Psoas muscle (tissue), 8 donors: ENCODE data around the gene EYS. TPM values are rescaled to one million over a fixed set of nuclear protein-coding genes. Genes with fewer than 3 reads are reported as not detected.

ENCODE experiments used
- ATAC-seq, 4 donors: fragments of 200-7000 bp; cut with Tn5 transposase; one replicate each; pipeline ENCODE4 v1.9.1; 2020; ENCODE audit warnings: moderate library complexity in 3 of 4, mild to moderate bottlenecking in 2 of 4
- DNase-seq, 2 donors: peaks; one replicate each; pipeline ENCODE4 v3.0.0-alpha.2; 2020
- H3K27ac ChIP-seq: fragments of 200-600 bp; one replicate; pipeline ENCODE4 v1.8.0; 2022
- H3K27me3 ChIP-seq, 3 donors: fragments of 200-600 bp in 1 of 3; one replicate each; pipeline versions ENCODE4 v1.6.1 to v1.8.0; 2013 to 2022; ENCODE audit warnings: low read length in 2 of 3, mild to moderate bottlenecking in 2 of 3, moderate library complexity in 1 of 3; ENCODE audit not compliant: insufficient read depth in 3 of 3
- H3K36me3 ChIP-seq, 2 donors: fragments of 200-600 bp in 1 of 2; one replicate each; pipeline versions ENCODE4 v1.6.1 to v1.8.0; 2013 to 2022; ENCODE audit warnings: low read depth in 1 of 2, mild to moderate bottlenecking in 1 of 2, moderate library complexity in 1 of 2; ENCODE audit not compliant: insufficient read depth in 1 of 2
- H3K4me1 ChIP-seq: fragments of 200-600 bp; one replicate; pipeline ENCODE4 v1.8.0; 2022
- H3K4me3 ChIP-seq: fragments of 200-600 bp; one replicate; pipeline ENCODE4 v1.8.0; 2022; ENCODE audit warnings: mild to moderate bottlenecking
- H3K9me3 ChIP-seq: fragments of 200-600 bp; one replicate; pipeline ENCODE4 v1.8.0; 2022
- WGBS, 3 donors: extraction: QIAGEN DNeasy Blood & Tissue Kit; methylation state at CpG; one replicate each; pipeline versions ENCODE4 v1.1.6 to v1.1.7; 2013; 5-methylcytosine and 5-hydroxymethylcytosine counted together
- intact Hi-C, 2 donors: fragments of 100-400 bp; cut with DNase I; formaldehyde crosslinking; loops; one replicate each; pipeline versions ENCODE4 v1.11.0 to v1.14.2; 2022
- polyA plus RNA-seq, 3 donors: library from polyadenylated mRNA; stranded (reverse); fragments of 200-250 nt; gene quantifications; one replicate each; pipeline ENCODE4 v1.2.3, GENCODE V29; 2013
- total RNA-seq, 4 donors: library from RNA; stranded (reverse); fragmentation: NEBNext Ultra II Directional in 2 of 4; extraction: Animal tissue kit (Norgen Biotek cat#: 25700) in 2 of 4; gene quantifications; one replicate each; pipeline versions ENCODE4 v1.2.1 to v1.2.4, GENCODE V29; 2021 to 2023
- TF ChIP-seq, protein P1 (sequence below): fragments of 200-600 bp; IDR thresholded peaks from one replicate; pipeline ENCODE4 v1.8.0; 2022; ENCODE audit warnings: antibody characterized with exemption
- donor health status: healthy with polysubstance abuse.
- donor health status: DM: no; HTN: no; CAD: no; lungs with moderate emphysema.
- donor health status: Bipolar disorder and iron deficiency.
- donor health status: healthy.
- donor health status: DM: yes; HTN: yes; CAD: no.
- donor health status: DM: no; HTN: no; CAD: no.
- donor health status: DM: no; HTN: no; CAD: no.
- donor health status: DM: yes; HTN: yes; CAD: no.

Gene EYS
- total and polyA plus RNA-seq, 7 donors, result under 0.01 TPM; not detected in 6

DNA sequence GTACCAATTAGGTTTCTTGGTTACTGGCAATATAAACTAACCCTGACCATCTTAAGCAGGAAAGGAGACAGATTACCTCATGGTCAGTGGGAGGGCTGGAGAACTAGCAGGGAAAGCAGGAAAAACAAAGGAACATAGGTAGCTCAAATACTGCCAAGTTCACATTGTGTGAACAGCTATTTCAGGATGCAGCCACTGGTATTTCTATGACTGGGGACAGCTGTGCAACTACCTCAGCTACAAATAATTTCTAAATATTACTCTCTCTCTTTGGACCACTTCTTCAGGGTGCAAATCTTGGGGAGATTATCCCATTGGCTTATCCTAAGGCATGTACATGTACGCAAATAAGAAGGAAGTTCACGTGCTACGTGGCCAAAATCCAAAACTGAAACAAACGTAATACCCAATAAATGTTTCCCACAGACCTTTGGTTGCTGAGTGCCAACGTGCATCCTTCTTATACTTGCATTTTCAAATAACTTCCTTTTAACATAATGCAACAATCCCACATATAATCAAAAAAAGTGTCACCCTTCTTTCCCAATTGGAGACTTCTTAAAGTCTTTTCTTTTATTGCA lies 1890.5 kb downstream of the EYS start:
- no peaks in the 10 kb centered on the region for H3K9me3 ChIP-seq
- H3K4me3 ChIP-seq, result no peak overlapping the region
- H3K36me3 ChIP-seq, result no peaks in the 10 kb centered on the region
- no peaks in the 10 kb centered on the region for H3K4me1 ChIP-seq
- WGBS, 3 donors, result 52 to 61% (median 53%) methylated on average over 5 of the region's 5 CpGs
- DNase-seq, result no peak
- H3K27ac ChIP-seq, result no peak overlapping the region
- TF ChIP-seq, protein P1, sequence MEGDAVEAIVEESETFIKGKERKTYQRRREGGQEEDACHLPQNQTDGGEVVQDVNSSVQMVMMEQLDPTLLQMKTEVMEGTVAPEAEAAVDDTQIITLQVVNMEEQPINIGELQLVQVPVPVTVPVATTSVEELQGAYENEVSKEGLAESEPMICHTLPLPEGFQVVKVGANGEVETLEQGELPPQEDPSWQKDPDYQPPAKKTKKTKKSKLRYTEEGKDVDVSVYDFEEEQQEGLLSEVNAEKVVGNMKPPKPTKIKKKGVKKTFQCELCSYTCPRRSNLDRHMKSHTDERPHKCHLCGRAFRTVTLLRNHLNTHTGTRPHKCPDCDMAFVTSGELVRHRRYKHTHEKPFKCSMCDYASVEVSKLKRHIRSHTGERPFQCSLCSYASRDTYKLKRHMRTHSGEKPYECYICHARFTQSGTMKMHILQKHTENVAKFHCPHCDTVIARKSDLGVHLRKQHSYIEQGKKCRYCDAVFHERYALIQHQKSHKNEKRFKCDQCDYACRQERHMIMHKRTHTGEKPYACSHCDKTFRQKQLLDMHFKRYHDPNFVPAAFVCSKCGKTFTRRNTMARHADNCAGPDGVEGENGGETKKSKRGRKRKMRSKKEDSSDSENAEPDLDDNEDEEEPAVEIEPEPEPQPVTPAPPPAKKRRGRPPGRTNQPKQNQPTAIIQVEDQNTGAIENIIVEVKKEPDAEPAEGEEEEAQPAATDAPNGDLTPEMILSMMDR, result no peak
- H3K27me3 ChIP-seq, result no peaks in the 10 kb centered on the region
- intact Hi-C loops, result no loop called here
- ATAC-seq, result no peak

DNA sequence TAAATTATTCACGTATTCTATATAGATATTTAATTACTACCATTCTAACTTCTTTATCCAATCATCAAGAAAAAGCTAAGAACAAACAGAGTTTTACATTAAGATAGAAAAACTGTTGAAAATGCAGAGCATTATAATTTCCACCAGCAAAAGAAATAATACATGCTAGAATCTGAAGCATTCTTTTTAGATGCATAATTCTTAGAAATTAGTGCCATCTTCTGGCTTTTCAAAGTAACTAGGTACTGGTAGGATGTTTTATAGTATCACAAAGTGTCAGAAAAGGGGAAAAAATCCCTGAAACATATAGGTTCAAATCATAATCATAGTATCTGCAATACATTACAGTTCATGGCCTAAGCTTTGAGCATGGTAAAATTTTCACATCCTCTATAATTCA lies 1892.6 kb downstream of the EYS start:
- Histone ChIP-seq H3K4me3 (no peak overlapping the region), H3K36me3 (no peaks in the 10 kb centered on the region), H3K9me3 (no peaks in the 10 kb centered on the region), H3K27ac (no peak overlapping the region), H3K4me1 (no peaks in the 10 kb centered on the region), H3K27me3 (no peaks in the 10 kb centered on the region)
- TF ChIP-seq, protein P1, result no peak
- WGBS, 3 donors, result 74 to 84% (median 78%) methylated on average over 1 of the region's 1 CpG
- ATAC-seq (no peak), DNase-seq (no peak)
- intact Hi-C loops, result no loop called here

DNA sequence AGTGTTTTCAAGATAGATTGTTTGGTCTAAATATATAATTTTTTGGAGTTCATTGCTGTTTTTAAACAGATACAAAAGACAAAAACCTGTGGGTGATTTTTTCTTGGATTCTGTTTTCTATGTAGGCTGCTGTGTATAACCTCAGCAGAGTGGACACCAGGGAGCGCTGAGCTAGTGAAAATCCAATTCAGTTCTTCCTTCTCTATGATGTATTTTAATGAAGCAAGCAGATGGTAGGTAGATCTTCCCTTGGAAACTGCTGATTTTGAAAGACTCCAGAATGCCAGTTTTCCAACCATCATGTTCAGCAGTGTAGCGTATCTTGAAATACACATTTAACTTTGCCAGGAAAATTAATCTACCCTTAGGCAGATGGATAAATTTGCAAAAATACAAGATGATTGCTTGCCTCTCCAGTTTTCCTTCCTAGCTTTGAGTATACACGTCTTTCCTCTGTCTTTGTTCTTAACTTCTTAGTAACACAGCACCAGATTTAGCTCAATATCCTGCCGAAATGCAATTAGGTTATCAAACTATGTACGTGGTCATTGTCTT lies 1893.4 kb downstream of the EYS start:
- Histone ChIP-seq H3K36me3 (no peaks in the 10 kb centered on the region), H3K27me3 (no peaks in the 10 kb centered on the region), H3K4me1 (no peaks in the 10 kb centered on the region), H3K27ac (no peak overlapping the region), H3K4me3 (no peak overlapping the region), H3K9me3 (no peaks in the 10 kb centered on the region)
- intact Hi-C loops, result no loop called here
- ATAC-seq, result no peak
- no peak for DNase-seq
- 59 to 76% (median 73%) methylated on average over 5 of the region's 5 CpGs for WGBS, 3 donors
- TF ChIP-seq, protein P1, result no peak

DNA sequence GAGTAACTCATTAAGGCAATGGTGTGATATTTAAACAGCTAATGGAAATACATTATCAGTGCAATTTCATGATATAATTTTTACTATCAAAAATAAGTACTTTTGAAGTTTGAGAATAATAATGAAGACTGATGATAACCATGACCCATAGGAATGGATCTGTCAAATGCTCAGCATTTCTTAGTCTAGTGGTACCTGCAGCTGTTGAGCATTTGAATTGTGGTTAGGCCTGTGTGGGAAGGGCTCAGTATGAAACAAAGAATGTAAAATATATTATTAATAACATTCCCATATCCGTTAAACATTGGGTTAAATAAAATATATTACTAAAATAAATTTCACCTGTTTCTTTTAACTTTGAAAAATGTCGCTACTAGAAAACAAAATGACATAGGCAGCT lies 1898.5 kb downstream of the EYS start:
- DNase-seq (no peak), ATAC-seq (no peak)
- 45 to 84% (median 71%) methylated on average over 2 of the region's 2 CpGs for WGBS, 3 donors

More for the DNA sequence above, 1898.5 kb downstream of the EYS start:
- Histone ChIP-seq H3K4me3 (no peak overlapping the region), H3K36me3 (no peaks in the 10 kb centered on the region), H3K4me1 (peaks cover 12% of the 10 kb centered on the region), H3K27ac (no peak overlapping the region), H3K9me3 (no peaks in the 10 kb centered on the region), H3K27me3 (no peaks in the 10 kb centered on the region)
- TF ChIP-seq, protein P1, result no peak
- intact Hi-C loops, result no loop called here
